ENCODE measurements around the gene DBNDD1.
"Not testable (repeated sequence)": the region's sequence is repeated elsewhere in the genome, so short reads cannot be mapped to it uniquely, and the experiment has no call there.

DBNDD1 gene, protein sequence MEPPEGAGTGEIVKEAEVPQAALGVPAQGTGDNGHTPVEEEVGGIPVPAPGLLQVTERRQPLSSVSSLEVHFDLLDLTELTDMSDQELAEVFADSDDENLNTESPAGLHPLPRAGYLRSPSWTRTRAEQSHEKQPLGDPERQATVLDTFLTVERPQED

DNA sequence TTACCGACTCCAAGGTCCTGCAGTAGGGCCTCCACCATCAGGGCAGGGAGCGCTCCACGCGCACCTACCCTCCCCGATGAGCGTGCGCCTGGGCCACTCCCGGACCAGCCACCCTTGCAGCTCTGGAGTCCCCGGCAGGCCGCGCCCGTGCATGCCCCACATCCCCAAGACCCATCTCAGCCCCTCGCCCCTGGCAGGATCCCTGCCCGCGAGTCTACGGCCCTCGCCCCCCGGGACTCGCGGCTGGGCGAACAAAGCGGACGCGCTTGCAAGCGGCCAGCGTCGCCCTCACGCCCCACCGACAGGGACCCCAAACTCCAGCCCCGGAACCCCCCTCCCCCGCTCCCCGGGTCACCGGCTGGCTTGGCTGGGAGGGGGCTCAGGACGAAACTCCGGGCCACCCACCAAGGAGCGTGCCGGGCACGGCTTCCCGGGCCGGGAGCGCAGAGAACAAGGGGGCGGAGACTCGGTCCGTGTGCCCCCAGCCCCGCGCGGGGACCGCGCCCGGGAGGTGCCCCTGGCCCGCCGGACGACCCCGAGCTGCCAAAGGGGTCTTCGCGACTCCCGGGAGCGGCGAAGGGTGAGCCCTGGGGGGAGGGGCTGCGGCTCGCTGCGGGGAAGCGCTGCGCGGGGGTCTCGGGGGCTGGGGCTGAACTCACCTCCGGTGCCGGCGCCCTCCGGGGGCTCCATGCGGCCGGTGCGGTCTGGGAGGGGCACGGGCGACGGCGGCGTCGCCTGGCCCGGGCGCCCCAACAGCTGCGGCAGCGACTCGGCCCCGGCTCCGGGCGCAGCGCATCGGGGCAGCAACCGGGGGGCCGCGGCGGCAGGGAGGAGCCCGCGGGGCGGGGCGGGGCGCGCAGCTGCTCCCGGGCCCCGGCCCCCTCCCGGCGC lies at the start of gene DBNDD1:
Gene DBNDD1, minus strand, starts transcription at position 805 of the 891 bp plus-strand sequence. Its CDS starts 115 bp downstream, at position 690.
- DNase-seq (ENCODE audit: low spot score in 2 of 2) (no peak), ATAC-seq (no peak)
- Mint-ChIP-seq H3K36me3 (no peaks in the 10 kb centered on the region), H3K9me3 (no peaks in the 10 kb centered on the region), H3K4me1 (peaks cover 23% of the 10 kb centered on the region), H3K4me3 (peak within 1 kb of the TSS; percentile 59), H3K27ac (no peak within 1 kb of the TSS)

DNA sequence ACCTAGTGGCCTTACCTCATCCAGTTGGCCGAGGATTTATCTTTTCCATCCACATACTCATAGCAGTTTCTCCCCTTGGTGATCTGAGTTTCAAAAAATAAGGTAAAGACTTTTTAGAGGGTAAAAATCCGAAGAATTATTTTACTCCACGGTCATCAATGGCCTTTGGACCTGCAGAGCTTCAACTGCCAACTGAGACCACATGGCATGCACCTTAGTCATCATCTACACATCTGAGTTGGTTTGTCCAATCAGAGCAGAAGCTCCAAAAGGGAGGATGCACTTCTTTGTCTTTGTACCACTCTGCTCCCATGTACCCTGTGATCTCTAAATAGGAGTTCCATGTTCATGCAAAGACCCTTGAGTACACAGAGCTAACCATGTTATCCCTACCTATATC lies 42.2 kb upstream of the DBNDD1 start:
- H3K4me1 Mint-ChIP-seq, result peaks cover 22% of the 10 kb centered on the region
- H3K27ac Mint-ChIP-seq, result no peak overlapping the region
- DNase-seq (ENCODE audit: low spot score in 2 of 2), result no peak
- no peak for ATAC-seq
- no peaks in the 10 kb centered on the region for H3K36me3 Mint-ChIP-seq
- no peak overlapping the region for H3K4me3 Mint-ChIP-seq
- H3K9me3 Mint-ChIP-seq, result no peaks in the 10 kb centered on the region

- ATAC-seq (peak; percentile 98), DNase-seq (ENCODE audit: low spot score in 2 of 2) (peak in 1 of 2 donors; percentile 65)
- peaks cover 22% of the 10 kb centered on the region for H3K4me1 Mint-ChIP-seq
- H3K36me3 Mint-ChIP-seq, result no peaks in the 10 kb centered on the region
- peak overlapping the region; percentile 14 for H3K4me3 Mint-ChIP-seq
- H3K9me3 Mint-ChIP-seq, result peaks cover 13% of the 10 kb centered on the region
- no peak overlapping the region for H3K27ac Mint-ChIP-seq
Measured at GRCh38 chr16:90057738-90058173, 38.5 kb upstream of the DBNDD1 start.

DNA sequence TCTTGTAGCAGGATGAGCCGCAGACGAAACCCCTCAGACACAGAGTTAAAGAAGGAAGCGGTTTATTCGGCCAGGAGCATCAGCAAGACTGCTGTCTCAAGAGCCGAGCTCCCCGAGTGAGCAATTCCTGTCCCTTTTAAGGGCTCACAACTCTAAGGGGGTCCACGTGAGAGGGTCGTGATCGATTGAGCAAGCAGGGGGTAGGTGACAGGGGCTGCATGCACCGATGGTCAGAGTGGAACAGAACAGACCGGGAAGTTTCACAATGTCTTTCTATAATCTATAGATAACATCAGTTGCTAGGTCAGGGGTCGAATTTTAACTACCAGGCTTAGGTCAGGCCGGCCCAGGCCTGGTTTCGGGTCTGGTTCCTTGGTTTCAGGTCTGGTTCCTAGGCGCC lies 37.3 kb upstream of the DBNDD1 start:
- not testable (repeated sequence) for H3K4me3 Mint-ChIP-seq; ATAC-seq; H3K36me3 Mint-ChIP-seq; H3K27ac Mint-ChIP-seq; DNase-seq (ENCODE audit: low spot score in 2 of 2)
- H3K9me3 Mint-ChIP-seq, result peaks cover 13% of the 10 kb centered on the region
- peaks cover 22% of the 10 kb centered on the region for H3K4me1 Mint-ChIP-seq

DNA sequence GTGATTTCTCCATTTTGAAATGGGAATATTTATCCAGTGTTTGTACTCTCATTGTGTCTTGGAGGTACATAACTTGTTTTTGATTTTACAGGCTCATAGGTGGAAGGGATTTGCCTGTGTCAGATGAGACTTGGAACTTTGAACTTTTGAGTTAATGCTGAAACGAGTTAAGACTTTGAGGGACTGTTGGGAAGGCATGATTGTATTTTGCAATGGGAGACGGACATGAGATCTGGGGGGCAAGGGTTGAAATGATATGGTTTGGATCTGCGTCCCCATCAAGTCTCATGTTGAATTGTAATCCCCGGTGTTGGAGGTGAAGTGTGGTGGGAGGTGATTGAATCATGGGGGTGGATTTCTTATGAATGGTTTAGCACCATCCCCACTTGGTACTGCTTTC lies 36.1 kb upstream of the DBNDD1 start:
- H3K4me1 Mint-ChIP-seq, result peaks cover 22% of the 10 kb centered on the region
- peaks cover 13% of the 10 kb centered on the region for H3K9me3 Mint-ChIP-seq
- no peak for DNase-seq (ENCODE audit: low spot score in 2 of 2)
- H3K4me3 Mint-ChIP-seq, result no peak overlapping the region
- ATAC-seq, result no peak
- no peak overlapping the region for H3K27ac Mint-ChIP-seq
- H3K36me3 Mint-ChIP-seq, result no peaks in the 10 kb centered on the region

DNA sequence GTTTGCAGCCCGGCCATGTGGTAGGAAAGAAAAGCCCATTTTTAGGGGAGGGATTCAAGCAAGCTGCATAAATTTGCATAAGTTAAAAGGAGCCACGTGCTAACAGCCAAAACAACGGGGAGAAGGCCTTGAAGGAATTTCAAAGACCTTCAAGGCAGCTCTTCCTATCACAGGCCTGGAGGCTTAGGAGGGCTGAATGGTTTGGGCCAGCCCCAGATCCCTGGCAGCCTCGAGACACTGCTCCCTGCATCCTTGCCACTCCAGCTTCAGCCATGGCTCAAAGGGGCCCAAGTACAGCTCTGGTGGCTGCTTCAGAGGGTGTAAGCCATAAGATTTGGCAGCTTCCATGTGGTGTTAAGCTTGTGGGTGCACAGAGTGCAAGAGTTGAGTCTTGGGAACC lies 35.3 kb upstream of the DBNDD1 start:
- DNase-seq (ENCODE audit: low spot score in 2 of 2), result no peak
- H3K36me3 Mint-ChIP-seq, result no peaks in the 10 kb centered on the region
- H3K27ac Mint-ChIP-seq, result no peak overlapping the region
- peaks cover 22% of the 10 kb centered on the region for H3K4me1 Mint-ChIP-seq
- no peak overlapping the region for H3K4me3 Mint-ChIP-seq
- H3K9me3 Mint-ChIP-seq, result peaks cover 13% of the 10 kb centered on the region
- no peak for ATAC-seq

- no peak for DNase-seq (ENCODE audit: low spot score in 2 of 2)
- Mint-ChIP-seq H3K36me3 (peaks cover under 1% of the 10 kb centered on the region), H3K9me3 (peaks cover 13% of the 10 kb centered on the region), H3K4me3 (no peak overlapping the region), H3K4me1 (peaks cover 21% of the 10 kb centered on the region), H3K27ac (no peak overlapping the region)
- ATAC-seq, result no peak
Measured at GRCh38 chr16:90053902-90054500, 34.7 kb upstream of the DBNDD1 start.

DNA sequence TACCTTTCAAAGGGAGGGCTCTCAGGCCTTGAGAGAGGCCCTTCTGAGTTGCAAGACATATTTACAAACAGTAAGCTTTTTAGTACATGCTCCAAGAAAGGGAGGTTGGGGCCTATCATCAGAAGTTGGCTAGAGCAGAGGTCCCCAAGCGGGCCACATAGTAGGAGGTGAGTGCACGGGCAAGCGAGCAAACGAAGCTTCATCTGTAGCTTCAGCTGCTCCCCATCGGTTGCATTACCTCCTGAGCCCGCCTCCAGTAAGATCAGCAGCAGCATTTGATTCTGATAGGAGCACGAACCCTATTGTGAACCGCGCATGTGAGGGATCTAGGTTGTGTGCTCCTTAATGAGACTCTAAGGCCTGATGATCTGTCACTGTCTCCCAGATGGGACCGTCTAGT lies 31.7 kb upstream of the DBNDD1 start:
- Mint-ChIP-seq H3K9me3 (peaks cover 13% of the 10 kb centered on the region), H3K27ac (no peak overlapping the region), H3K36me3 (peaks cover 6% of the 10 kb centered on the region), H3K4me3 (no peak overlapping the region), H3K4me1 (peaks cover 10% of the 10 kb centered on the region)
- no peak for ATAC-seq
- no peak for DNase-seq (ENCODE audit: low spot score in 2 of 2)

DNA sequence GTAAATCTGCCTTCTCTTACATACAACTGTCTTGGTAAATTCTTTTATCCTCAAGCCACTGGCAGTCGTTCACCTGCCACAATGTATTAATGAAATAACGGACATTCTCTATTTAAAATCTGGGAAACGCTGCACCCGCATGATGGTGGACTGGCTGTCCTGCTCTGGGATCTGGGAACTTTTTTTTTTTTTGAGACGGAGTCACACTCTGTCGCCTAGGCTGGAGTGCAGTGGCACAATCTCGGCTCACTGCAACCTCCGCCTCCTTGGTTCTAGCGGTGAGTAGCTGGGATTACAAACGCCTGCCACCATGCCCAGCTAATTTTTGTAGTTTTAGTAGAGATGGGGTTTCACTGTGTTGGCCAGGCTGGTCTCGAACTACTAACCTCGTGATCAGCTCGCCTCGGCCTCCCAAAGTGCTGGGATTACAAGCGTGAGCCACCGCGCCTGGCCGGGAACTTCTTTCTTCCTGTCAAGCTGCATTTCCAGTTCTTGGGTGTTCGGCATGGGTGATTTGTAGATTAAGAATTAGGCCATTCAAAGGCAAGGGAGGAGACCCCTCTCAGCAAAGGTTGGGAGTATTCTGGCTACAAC lies 29.6 kb upstream of the DBNDD1 start:
- Mint-ChIP-seq H3K27ac (peak overlapping the region; percentile 26), H3K4me3 (no peak overlapping the region), H3K36me3 (peaks cover 6% of the 10 kb centered on the region), H3K9me3 (peaks cover 7% of the 10 kb centered on the region), H3K4me1 (peaks cover 16% of the 10 kb centered on the region)
- ATAC-seq (no peak), DNase-seq (ENCODE audit: low spot score in 2 of 2) (no peak)

GRCh38 chr16:90048347-90048722 lies 29.1 kb upstream of the DBNDD1 start:
- H3K27ac Mint-ChIP-seq, result peak overlapping the region; percentile 26
- peaks cover 6% of the 10 kb centered on the region for H3K36me3 Mint-ChIP-seq
- H3K4me1 Mint-ChIP-seq, result peaks cover 16% of the 10 kb centered on the region
- DNase-seq (ENCODE audit: low spot score in 2 of 2) (no peak), ATAC-seq (no peak)
- H3K4me3 Mint-ChIP-seq, result no peak overlapping the region
- H3K9me3 Mint-ChIP-seq, result peaks cover 4% of the 10 kb centered on the region

GRCh38 chr16:90047714-90048346 lies 28.6 kb upstream of the DBNDD1 start:
- no peak overlapping the region for H3K4me3 Mint-ChIP-seq
- DNase-seq (ENCODE audit: low spot score in 2 of 2) (no peak), ATAC-seq (no peak)
- H3K4me1 Mint-ChIP-seq, result peaks cover 16% of the 10 kb centered on the region
- H3K9me3 Mint-ChIP-seq, result no peaks in the 10 kb centered on the region
- peaks cover 6% of the 10 kb centered on the region for H3K36me3 Mint-ChIP-seq
- peak overlapping the region; percentile 26 for H3K27ac Mint-ChIP-seq

DNA sequence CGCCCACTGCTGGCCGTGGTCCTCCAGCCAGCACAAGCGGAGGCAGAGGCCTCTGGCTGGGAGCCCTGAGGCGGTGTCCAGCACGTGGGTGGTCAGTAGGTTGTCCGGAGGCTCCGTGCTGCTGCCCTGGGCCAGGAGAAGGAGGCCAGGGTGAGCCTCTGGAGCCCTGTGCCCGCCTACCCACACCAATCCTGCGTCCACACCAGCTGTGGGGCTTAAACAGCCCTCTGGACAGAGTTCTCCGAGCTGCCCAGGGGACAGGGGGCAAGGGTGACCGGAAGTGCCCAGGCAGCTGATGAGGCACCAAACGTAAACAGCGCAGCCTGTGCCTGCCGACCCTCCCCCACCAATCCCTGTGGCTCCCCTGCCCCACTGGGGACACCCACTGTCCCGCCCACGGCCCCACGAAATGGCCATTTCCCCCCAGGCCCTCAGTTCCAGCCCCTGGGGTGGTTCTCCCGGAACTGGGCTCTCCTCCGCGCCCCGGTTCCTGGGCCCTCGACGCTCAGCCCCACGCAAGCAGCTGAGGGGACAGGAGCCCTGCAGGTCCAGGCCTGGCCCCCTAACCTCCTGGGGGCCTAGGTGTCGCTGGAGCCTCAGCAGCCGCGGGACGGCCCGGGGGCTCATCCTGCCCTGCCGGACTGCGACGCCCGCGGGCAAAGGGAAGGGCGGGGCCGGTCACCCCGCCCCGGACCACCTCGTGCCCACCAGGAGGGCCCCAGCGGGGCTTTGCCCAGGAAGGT lies 27.9 kb upstream of the DBNDD1 start:
- H3K4me1 Mint-ChIP-seq, result peaks cover 16% of the 10 kb centered on the region
- DNase-seq (ENCODE audit: low spot score in 2 of 2), result no peak
- peak overlapping the region; percentile 49 for H3K4me3 Mint-ChIP-seq
- H3K27ac Mint-ChIP-seq, result peak overlapping the region; percentile 65
- H3K9me3 Mint-ChIP-seq, result no peaks in the 10 kb centered on the region
- no peak for ATAC-seq
- peaks cover 6% of the 10 kb centered on the region for H3K36me3 Mint-ChIP-seq

- peak overlapping the region; percentile 49 for H3K4me3 Mint-ChIP-seq
- peaks cover 16% of the 10 kb centered on the region for H3K4me1 Mint-ChIP-seq
- no peaks in the 10 kb centered on the region for H3K9me3 Mint-ChIP-seq
- peak overlapping the region; percentile 65 for H3K27ac Mint-ChIP-seq
- peak; percentile 12 for ATAC-seq
- no peak for DNase-seq (ENCODE audit: low spot score in 2 of 2)
- H3K36me3 Mint-ChIP-seq, result peaks cover 6% of the 10 kb centered on the region
Measured at GRCh38 chr16:90046122-90046970, 27.1 kb upstream of the DBNDD1 start.

GRCh38 chr16:90044111-90044551 lies 24.9 kb upstream of the DBNDD1 start:
- ATAC-seq, result peak; percentile 38
- Mint-ChIP-seq H3K27ac (no peak overlapping the region), H3K9me3 (no peaks in the 10 kb centered on the region), H3K4me1 (peaks cover 16% of the 10 kb centered on the region), H3K36me3 (peaks cover 6% of the 10 kb centered on the region), H3K4me3 (no peak overlapping the region)
- no peak for DNase-seq (ENCODE audit: low spot score in 2 of 2)

All from stimulated activated effector memory CD8-positive, alpha-beta T cell treated with anti-CD3 and anti-CD28 coated beads, Interleukin-12 subunit alpha, Interleukin-12 subunit beta, amount 100 ng/mL, for 72 hours (primary cell).